H1 (cell line): ENCODE data around the gene EXOSC1. TPM values are rescaled to one million over a fixed set of nuclear protein-coding genes. Genes with fewer than 3 reads are reported as not detected.

Source experiments
- CTCF ChIA-PET: fragments of 300-600 bp; sonication (Branson Sonifier 250); formaldehyde crosslinking; loops from one replicate; lab custom pipeline; 2021; ENCODE audit not compliant: partially characterized antibody; lab: Charles Lee
- POLR2A ChIA-PET: fragments of 300-600 bp; sonication (Branson Sonifier 250); formaldehyde crosslinking; loops from one replicate; lab custom pipeline; 2021; ENCODE audit warnings: inconsistent platforms; ENCODE audit not compliant: partially characterized antibody; lab: Charles Lee
- DNase-seq, 2 experiments: peaks; one replicate each; pipeline versions ENCODE4 v3.0.0 to v3.0.0-alpha.2; 2010 to 2022; ENCODE audit warnings: low spot score in 2 of 2, low read depth in 1 of 2, mixed read lengths in 1 of 2
- FAIRE-seq: peaks from 2 replicates; lab custom pipeline; 2011; peaks lifted over from hg19 to GRCh38; lab: Jason Lieb, UNC
- H2AFZ ChIP-seq: 2 replicates; pipeline ENCODE4 v1.8.1; 2012; ENCODE audit warnings: low read length, inconsistent platforms
- H2AK5ac ChIP-seq: 2 replicates; pipeline ENCODE4 v1.6.1; 2013; ENCODE audit warnings: low read depth, low read length
- H2BK120ac ChIP-seq: replicated peaks from 2 replicates; pipeline ENCODE3; 2013; ENCODE audit warnings: low read depth, low read length, inconsistent platforms
- H2BK12ac ChIP-seq: 2 replicates; pipeline ENCODE4 v1.6.1; 2013; ENCODE audit warnings: low read depth, low read length
- H2BK15ac ChIP-seq: 2 replicates; pipeline ENCODE4 v1.6.1; 2013; ENCODE audit warnings: low read length
- H2BK20ac ChIP-seq: 2 replicates; pipeline ENCODE4 v1.6.1; 2013; ENCODE audit warnings: low read length
- H2BK5ac ChIP-seq: 2 replicates; pipeline ENCODE4 v1.6.1; 2013; ENCODE audit warnings: low read depth, low read length
- H3K14ac ChIP-seq: 2 replicates; pipeline ENCODE4 v1.6.1; 2013; ENCODE audit warnings: inconsistent platforms; ENCODE audit not compliant: insufficient read length
- H3K18ac ChIP-seq: 2 replicates; pipeline ENCODE4 v1.6.1; 2013; ENCODE audit warnings: low read length; ENCODE audit errors: extremely low read depth
- H3K23ac ChIP-seq: 2 replicates; pipeline ENCODE4 v1.6.1; 2013; ENCODE audit warnings: inconsistent platforms; ENCODE audit not compliant: insufficient read length
- H3K23me2 ChIP-seq: 2 replicates; pipeline ENCODE4 v1.6.1; 2013; ENCODE audit warnings: low read depth, low read length
- H3K27ac ChIP-seq: 2 replicates; pipeline ENCODE4 v1.6.1; 2011; ENCODE audit warnings: low read depth, low read length, inconsistent platforms
- H3K27me3 ChIP-seq, 4 experiments: replicated peaks in 1 of 4; 1 replicate in 1 of 4; 2 replicates in 3 of 4; pipeline versions ENCODE4 v1.6.1 to v1.8.1; 2011 to 2013; ENCODE audit warnings: low read length in 3 of 4, mild to moderate bottlenecking in 3 of 4, inconsistent platforms in 2 of 4, mixed read lengths in 2 of 4, moderate library complexity in 1 of 4; ENCODE audit not compliant: control insufficient read depth in 3 of 4, insufficient read depth in 3 of 4; ENCODE audit errors: extremely low read depth in 1 of 4
- H3K36me3 ChIP-seq, 4 experiments: 2 replicates each; pipeline versions ENCODE4 v1.6.1 to v1.8.1; 2011 to 2013; ENCODE audit warnings: mild to moderate bottlenecking in 4 of 4, low read length in 3 of 4, moderate library complexity in 2 of 4, control low read depth in 1 of 4, inconsistent platforms in 1 of 4; ENCODE audit not compliant: insufficient read depth in 4 of 4, control insufficient read depth in 2 of 4
- H3K4ac ChIP-seq: replicated peaks from 2 replicates; pipeline ENCODE3; 2013; ENCODE audit warnings: low read length, low read depth, mixed read lengths, inconsistent platforms; ENCODE audit not compliant: insufficient read length
- H3K4me1 ChIP-seq, 4 experiments: replicated peaks in 1 of 4; 1 replicate in 1 of 4; 2 replicates in 3 of 4; pipeline versions ENCODE4 v1.6.1 to v1.8.1; 2011 to 2013; ENCODE audit warnings: low read length in 3 of 4, inconsistent platforms in 2 of 4, mixed read lengths in 1 of 4; ENCODE audit not compliant: insufficient read depth in 4 of 4, control insufficient read depth in 3 of 4
- H3K4me2 ChIP-seq, 2 experiments: 2 replicates each; pipeline versions ENCODE4 v1.6.1 to v1.8.1; 2011 to 2013; ENCODE audit warnings: low read depth in 2 of 2, low read length in 2 of 2, control low read depth in 1 of 2, inconsistent platforms in 1 of 2, mild to moderate bottlenecking in 1 of 2; ENCODE audit not compliant: insufficient read depth in 1 of 2
- H3K4me3 ChIP-seq, 4 experiments: fragments of 200-600, 300-600 bp in 1 of 4; sonication (generic), shearing (Covaris generic), sonication (Bioruptor Twin) in 1 of 4; 2 replicates each; pipeline versions ENCODE4 v1.5.1 to v1.8.1; 2011 to 2016; ENCODE audit warnings: low read length in 4 of 4, low read depth in 3 of 4, control low read depth in 2 of 4, inconsistent platforms in 2 of 4, mild to moderate bottlenecking in 2 of 4, mixed read lengths in 1 of 4, moderate library complexity in 1 of 4; ENCODE audit not compliant: insufficient read depth in 2 of 4; ENCODE audit errors: extremely low read depth in 1 of 4
- H3K56ac ChIP-seq: replicated peaks from 2 replicates; pipeline ENCODE3; 2013; ENCODE audit warnings: low read depth, mild to moderate bottlenecking, mixed read lengths, low read length, inconsistent platforms; ENCODE audit not compliant: insufficient read length
- H3K79me1 ChIP-seq: 2 replicates; pipeline ENCODE4 v1.6.1; 2013; ENCODE audit warnings: low read depth, low read length, control low read depth
- H3K79me2 ChIP-seq, 2 experiments: 2 replicates each; pipeline versions ENCODE4 v1.6.1 to v1.8.1; 2012 to 2013; ENCODE audit warnings: low read length in 2 of 2, mild to moderate bottlenecking in 2 of 2, inconsistent platforms in 1 of 2; ENCODE audit not compliant: insufficient read depth in 2 of 2, control insufficient read depth in 1 of 2
- H3K9ac ChIP-seq, 4 experiments: replicated peaks in 1 of 4; 1 replicate in 1 of 4; 2 replicates in 3 of 4; pipeline versions ENCODE4 v1.6.1 to v1.8.1; 2011 to 2013; ENCODE audit warnings: low read depth in 3 of 4, low read length in 3 of 4, control low read depth in 2 of 4, mild to moderate bottlenecking in 2 of 4, moderate library complexity in 2 of 4, inconsistent platforms in 1 of 4; ENCODE audit errors: extremely low read depth in 1 of 4
- H3K9me3 ChIP-seq, 2 experiments: 2 replicates each; pipeline versions ENCODE4 v1.6.1 to v1.8.1; 2012 to 2013; ENCODE audit warnings: mild to moderate bottlenecking in 2 of 2, moderate library complexity in 2 of 2, control low read depth in 1 of 2, inconsistent platforms in 1 of 2, low read depth in 1 of 2, low read length in 1 of 2, mixed read lengths in 1 of 2; ENCODE audit not compliant: insufficient read depth in 2 of 2
- H4K20me1 ChIP-seq, 2 experiments: replicated peaks in 1 of 2; 2 replicates each; pipeline versions ENCODE3 to v1.8.1; 2011 to 2013; ENCODE audit warnings: inconsistent platforms in 2 of 2, low read length in 2 of 2, mild to moderate bottlenecking in 1 of 2; ENCODE audit not compliant: insufficient read depth in 2 of 2, control insufficient read depth in 1 of 2
- H4K5ac ChIP-seq: 2 replicates; pipeline ENCODE4 v1.6.1; 2013; ENCODE audit warnings: low read length, low read depth, mixed read lengths, inconsistent platforms; ENCODE audit not compliant: insufficient read length
- H4K8ac ChIP-seq: 2 replicates; pipeline ENCODE4 v1.8.0; 2013; ENCODE audit warnings: mild to moderate bottlenecking, moderate library complexity, low read length, inconsistent platforms; ENCODE audit not compliant: insufficient read depth; ENCODE audit errors: extremely low read depth
- H4K91ac ChIP-seq: replicated peaks from 2 replicates; pipeline ENCODE3; 2013; ENCODE audit warnings: low read length, mixed read lengths, inconsistent platforms; ENCODE audit not compliant: insufficient read length
- ATF3 ChIP-seq: IDR thresholded peaks from 2 replicates; pipeline ENCODE4 v1.6.1; 2011; ENCODE audit warnings: low read depth, mild to moderate bottlenecking, low read length; ENCODE audit not compliant: insufficient read depth
- BCL11A ChIP-seq, 2 experiments: IDR thresholded peaks; one replicate each; pipeline ENCODE4 v1.6.1; 2011; ENCODE audit warnings: low read depth in 2 of 2, low read length in 2 of 2, mild to moderate bottlenecking in 2 of 2
- RFX5 ChIP-seq: IDR thresholded peaks from 2 replicates; pipeline ENCODE4 v1.6.1; 2011; ENCODE audit warnings: low read depth, low read length, improper control_type of control experiment, borderline replicate concordance
- RNF2 ChIP-seq: fragments of 200-900, 300-1000 bp; sonication (generic); IDR thresholded peaks from 2 replicates; pipeline ENCODE4 v1.7.1; 2016; ENCODE audit warnings: borderline replicate concordance, low read depth, mild to moderate bottlenecking, antibody characterized with exemption, low read length; ENCODE audit not compliant: poor library complexity, severe bottlenecking; ENCODE audit errors: missing control alignments
- RXRA ChIP-seq: IDR thresholded peaks from 2 replicates; pipeline ENCODE4 v1.6.1; 2011; ENCODE audit warnings: low read depth, mild to moderate bottlenecking, low read length, moderate library complexity; ENCODE audit not compliant: insufficient read depth
- SAP30 ChIP-seq: fragments of 300-600 bp; sonication (generic); IDR thresholded peaks from 2 replicates; pipeline ENCODE4 v1.7.1; 2012; ENCODE audit warnings: low read length, moderate library complexity, mild to moderate bottlenecking, inconsistent platforms; ENCODE audit not compliant: insufficient read depth, insufficient replicate concordance
- WGBS, 2 experiments: shearing (Covaris generic) in 1 of 2; methylation state at CpG; one replicate each; pipeline versions ENCODE4 v1.1.6 to v1.1.7; 2013 to 2015; ENCODE audit warnings: low lambda C conversion rate in 2 of 2, mixed read lengths in 2 of 2, inconsistent platforms in 1 of 2, low coverage in 1 of 2, missing lambda C conversion rate in 1 of 2; ENCODE audit not compliant: insufficient replicate concordance in 2 of 2, insufficient coverage in 1 of 2, insufficient read length in 1 of 2; ENCODE audit errors: extremely low coverage in 1 of 2, missing lambda C conversion rate in 1 of 2; 5-methylcytosine and 5-hydroxymethylcytosine counted together
- polyA plus RNA-seq, 7 experiments: library from polyadenylated mRNA; depleted of rRNA in 3 of 7; stranded (reverse) in 5 of 7; unstranded in 2 of 7; fragments of >200 nt in 5 of 7; fragments of 200-250 nt in 2 of 7; gene quantifications; 1 replicate in 5 of 7; 2 replicates in 1 of 7; 4 replicates in 1 of 7; pipeline versions ENCODE4 v1.2.1 to v1.2.3, GENCODE V29; 2011 to 2013; ENCODE audit warnings: missing spikeins in 2 of 7, mixed read lengths in 2 of 7
- total RNA-seq: library from RNA; stranded (reverse); fragmentation: NEBNext Ultra II Directional; extraction: Animal tissue kit (Norgen Biotek cat#: 25700); gene quantifications from 2 replicates; pipeline ENCODE4 v1.2.1, GENCODE V29; 2021
- TF ChIP-seq, protein P1 (sequence below): IDR thresholded peaks from 2 replicates; pipeline ENCODE4 v1.6.1; 2011; ENCODE audit warnings: low read length, improper control_type of control experiment

Gene EXOSC1
- total and polyA plus RNA-seq, 2 of the 8 experiments (the other 6 are each of a cell fraction or from before 2014, with no cell fraction given), result 52.1 to 68.1 TPM

GRCh38 chr10:97494863-97495506 is 49.2 kb upstream of the EXOSC1 start:
- Histone ChIP-seq H3K79me2 (peaks cover 20 to 82% of the 10 kb centered on the region in 2 experiments), H3K4ac (no peak overlapping the region), H2BK120ac (no peak overlapping the region), H4K20me1 (peaks cover 10 to 23% of the 10 kb centered on the region in 2 experiments), H2BK5ac (no peak overlapping the region), H3K23ac (no peak overlapping the region), H4K91ac (no peak overlapping the region), H3K23me2 (peaks cover 12% of the 10 kb centered on the region), H3K4me3 (peak overlapping the region in 2 of 4 experiments; percentile 0 to 40; a peak in 3 of 8 replicates), H3K4me1 (peaks cover 7 to 15% (median 11%) of the 10 kb centered on the region in 4 experiments; a peak in 6 of 7 replicates), H2BK12ac (no peak overlapping the region), H3K14ac (no peak overlapping the region), H3K4me2 (peak overlapping the region; percentile 48 to 52), H2AFZ (no peak overlapping the region), H3K27me3 (peaks cover 0 to 5% (median 3%) of the 10 kb centered on the region in 4 experiments; a peak in 5 of 7 replicates), H3K9me3 (no peaks in the 10 kb centered on the region), H3K9ac (no peak overlapping the region), H2BK20ac (no peak overlapping the region), H3K27ac (no peak overlapping the region), H3K79me1 (peaks cover 10% of the 10 kb centered on the region), H2AK5ac (no peak overlapping the region), H4K5ac (no peak overlapping the region), H3K36me3 (no peaks in the 10 kb centered on the region; a peak in 1 of 8 replicates), H2BK15ac (no peak overlapping the region), H3K56ac (no peak overlapping the region), H4K8ac (no peak overlapping the region), H3K18ac (no peak overlapping the region)
- CTCF ChIA-PET, result interaction anchor here (0.6 to 3.5 kb wide), 9 partner anchors 17 to 114 kb away, joined by 3 to 18 read pairs (median 4); no protein-coding TSS in a partner anchor
- peak; percentile 89 for FAIRE-seq
- DNase-seq, result no peak
- 33% methylated on average over 7 of the region's 7 CpGs; no CpG with 5 or more reads in 1 of the 2 experiments for WGBS, 2 experiments
- POLR2A ChIA-PET, result interaction anchor here (0.7 to 2.1 kb wide), 4 partner anchors 10 to 42 kb away, joined by 3 to 11 read pairs (median 4); no protein-coding TSS in a partner anchor
- TF ChIP-seq ATF3, result no peak
- no peak for TF ChIP-seq RNF2
- no peak for TF ChIP-seq BCL11A (IDR thresholded peaks at IDR 0.05; ENCODE audit: low read depth in 2 of 2, low read length in 2 of 2)
- no peak for TF ChIP-seq RFX5
- TF ChIP-seq RXRA, result no peak
- TF ChIP-seq, protein P1, sequence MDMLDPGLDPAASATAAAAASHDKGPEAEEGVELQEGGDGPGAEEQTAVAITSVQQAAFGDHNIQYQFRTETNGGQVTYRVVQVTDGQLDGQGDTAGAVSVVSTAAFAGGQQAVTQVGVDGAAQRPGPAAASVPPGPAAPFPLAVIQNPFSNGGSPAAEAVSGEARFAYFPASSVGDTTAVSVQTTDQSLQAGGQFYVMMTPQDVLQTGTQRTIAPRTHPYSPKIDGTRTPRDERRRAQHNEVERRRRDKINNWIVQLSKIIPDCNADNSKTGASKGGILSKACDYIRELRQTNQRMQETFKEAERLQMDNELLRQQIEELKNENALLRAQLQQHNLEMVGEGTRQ, result no peak
- TF ChIP-seq SAP30, result peak; percentile 56
